ES-I3 (cell line): Measurements from ENCODE around the gene MBD3L5.
"Not testable (repeated sequence)": the region's sequence is repeated elsewhere in the genome, so short reads cannot be mapped to it uniquely, and the experiment has no call there.

Experiments
- H3K36me3 ChIP-seq: 2 replicates; pipeline ENCODE4 v1.6.1; 2013; ENCODE audit warnings: mild to moderate bottlenecking, low read length, control low read depth, moderate library complexity; ENCODE audit not compliant: insufficient read depth
- H3K4me1 ChIP-seq: 2 replicates; pipeline ENCODE4 v1.6.1; 2013; ENCODE audit warnings: mild to moderate bottlenecking, control low read depth, low read length; ENCODE audit not compliant: insufficient read depth
- H3K9ac ChIP-seq: 2 replicates; pipeline ENCODE4 v1.6.1; 2013; ENCODE audit warnings: low read depth, mild to moderate bottlenecking, low read length, moderate library complexity
- H3K9me3 ChIP-seq: 2 replicates; pipeline ENCODE4 v1.6.1; 2013; ENCODE audit warnings: mild to moderate bottlenecking, low read length, moderate library complexity; ENCODE audit not compliant: control insufficient read depth, insufficient read depth

The MBD3L5 gene

GRCh38 chr19:7030278-7030677, at the start of gene MBD3L5:
Gene MBD3L5, plus strand, starts transcription at chr19:7030578. Its CDS starts 34 bp downstream, at chr19:7030612.
- H3K9me3 ChIP-seq, H3K4me1 ChIP-seq, H3K36me3 ChIP-seq, H3K9ac ChIP-seq: not testable (repeated sequence)

GRCh38 chr19:6983448-6983847, 46.9 kb upstream of the MBD3L5 start:
- Histone ChIP-seq H3K36me3 (no peaks in the 10 kb centered on the region), H3K9ac (no peak overlapping the region), H3K4me1 (no peaks in the 10 kb centered on the region), H3K9me3 (0 out of 2 replicates have a peak, but pooled peaks cover 2% of the 10 kb centered on the region)

GRCh38 chr19:6987850-6988249, 42.5 kb upstream of the MBD3L5 start:
- Histone ChIP-seq H3K36me3 (no peaks in the 10 kb centered on the region), H3K4me1 (no peaks in the 10 kb centered on the region), H3K9ac (no peak overlapping the region), H3K9me3 (0 out of 2 replicates have a peak, but pooled peaks cover 2% of the 10 kb centered on the region)

DNA sequence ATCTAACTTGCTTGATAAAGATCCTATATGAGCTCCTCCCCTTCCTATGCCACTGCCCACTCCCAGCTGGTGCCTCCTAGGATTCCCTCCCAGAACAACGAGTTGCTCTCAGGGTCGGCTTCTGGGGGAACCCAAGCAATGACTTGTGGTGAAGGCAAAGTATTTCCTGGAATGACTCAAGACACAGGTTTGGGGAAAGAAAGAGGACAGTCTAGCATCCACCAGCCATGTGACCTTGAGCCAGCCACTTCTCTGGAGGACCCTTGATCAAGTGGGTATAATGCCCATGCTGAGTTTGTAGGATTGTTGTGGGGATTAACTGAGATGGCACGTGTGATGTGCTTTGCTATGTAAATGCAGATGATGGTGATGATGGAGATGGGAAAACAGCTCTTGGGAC, 42.1 kb upstream of the MBD3L5 start:
- H3K9ac ChIP-seq = no peak overlapping the region
- 0 out of 2 replicates have a peak, but pooled peaks cover 2% of the 10 kb centered on the region for H3K9me3 ChIP-seq
- no peaks in the 10 kb centered on the region for H3K36me3 ChIP-seq
- no peaks in the 10 kb centered on the region for H3K4me1 ChIP-seq

GRCh38 chr19:6995054-6995453, 35.3 kb upstream of the MBD3L5 start:
- Histone ChIP-seq H3K4me1 (no peaks in the 10 kb centered on the region), H3K9me3 (no peaks in the 10 kb centered on the region), H3K36me3 (no peaks in the 10 kb centered on the region), H3K9ac (no peak overlapping the region)

DNA sequence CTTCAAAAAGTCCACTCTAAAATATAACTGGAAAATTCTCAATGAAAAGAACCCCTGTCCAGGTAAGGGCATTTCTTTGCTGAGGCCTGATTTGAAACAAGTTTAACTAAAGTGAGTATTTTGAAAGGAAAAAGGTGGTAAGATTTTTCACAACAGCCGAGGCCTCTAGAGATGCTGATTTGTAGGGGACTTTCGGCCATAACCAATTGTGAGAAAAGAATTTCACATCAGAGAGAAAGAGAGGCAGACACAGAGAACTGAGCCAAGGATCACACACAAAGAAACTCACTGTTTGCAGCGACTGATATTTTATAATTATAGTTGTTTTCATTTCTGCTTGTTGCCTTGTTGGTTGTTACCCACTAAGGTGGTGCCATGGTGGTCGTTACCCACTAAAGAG, 33.6 kb upstream of the MBD3L5 start:
- H3K36me3 ChIP-seq = no peaks in the 10 kb centered on the region
- no peak overlapping the region for H3K9ac ChIP-seq
- H3K9me3 ChIP-seq = no peaks in the 10 kb centered on the region
- no peaks in the 10 kb centered on the region for H3K4me1 ChIP-seq

- Histone ChIP-seq H3K9me3 (no peaks in the 10 kb centered on the region), H3K4me1 (no peaks in the 10 kb centered on the region), H3K9ac (no peak overlapping the region)
These were observed 32.5 kb upstream of the MBD3L5 start for GRCh38 chr19:6997679-6998445.

DNA sequence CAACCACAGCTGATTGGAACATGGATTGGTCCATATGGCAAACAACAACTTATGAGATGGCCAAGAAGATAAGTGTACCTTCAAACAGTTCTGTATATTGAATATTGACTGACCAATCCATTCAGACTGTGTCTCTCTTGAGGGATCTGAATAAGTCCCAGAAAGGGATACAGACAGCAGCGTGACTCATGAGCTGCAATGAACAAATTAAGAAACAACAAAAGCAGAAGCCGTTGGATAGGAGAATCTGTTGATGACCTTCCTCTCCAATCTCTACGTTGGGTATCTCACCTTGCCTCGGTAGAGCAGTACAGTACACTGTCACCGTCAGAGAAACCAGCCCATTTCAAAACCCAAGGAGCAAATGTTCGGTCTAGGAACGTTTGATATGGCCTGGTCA, 30.4 kb upstream of the MBD3L5 start:
- no peaks in the 10 kb centered on the region for H3K4me1 ChIP-seq
- H3K36me3 ChIP-seq = no peaks in the 10 kb centered on the region

More at GRCh38 chr19:6997679-6998445, 32.5 kb upstream of the MBD3L5 start:
- no peaks in the 10 kb centered on the region for H3K36me3 ChIP-seq

DNA sequence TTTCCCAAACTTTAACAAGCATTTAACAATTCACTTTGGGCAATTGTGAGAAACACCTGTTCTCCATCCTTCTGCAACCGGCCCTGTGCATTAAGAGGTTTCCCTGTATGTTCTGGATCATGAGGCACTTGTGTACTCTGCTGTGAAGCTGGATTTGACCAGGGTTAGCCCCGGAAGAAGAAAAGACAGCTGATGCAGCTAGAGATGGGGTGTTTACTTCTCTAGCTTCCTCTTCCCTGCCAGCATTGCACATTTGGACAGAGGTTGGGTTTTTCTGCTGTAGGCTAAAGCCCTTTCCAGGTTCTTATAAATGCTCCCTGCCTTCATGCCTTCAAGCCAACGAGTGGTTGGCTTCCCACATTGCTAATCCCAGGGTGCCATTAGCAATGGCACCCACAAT, 30.0 kb upstream of the MBD3L5 start:
- Histone ChIP-seq H3K36me3 (no peaks in the 10 kb centered on the region), H3K9me3 (no peaks in the 10 kb centered on the region), H3K9ac (no peak overlapping the region), H3K4me1 (no peaks in the 10 kb centered on the region)

More for the DNA sequence above, 30.4 kb upstream of the MBD3L5 start:
- H3K9me3 ChIP-seq = no peaks in the 10 kb centered on the region
- H3K9ac ChIP-seq = no peak overlapping the region

GRCh38 chr19:7000816-7001215, 29.6 kb upstream of the MBD3L5 start:
- Histone ChIP-seq H3K9me3 (no peaks in the 10 kb centered on the region), H3K36me3 (no peaks in the 10 kb centered on the region), H3K9ac (no peak overlapping the region), H3K4me1 (no peaks in the 10 kb centered on the region)

- H3K9me3 ChIP-seq = no peaks in the 10 kb centered on the region
- no peak overlapping the region for H3K9ac ChIP-seq
These were observed 26.0 kb upstream of the MBD3L5 start for GRCh38 chr19:7004313-7004931.

GRCh38 chr19:7006135-7006704, 24.2 kb upstream of the MBD3L5 start:
- no peaks in the 10 kb centered on the region for H3K4me1 ChIP-seq
- no peak overlapping the region for H3K9ac ChIP-seq
- no peaks in the 10 kb centered on the region for H3K9me3 ChIP-seq
- no peaks in the 10 kb centered on the region for H3K36me3 ChIP-seq

More at GRCh38 chr19:7004313-7004931, 26.0 kb upstream of the MBD3L5 start:
- Histone ChIP-seq H3K4me1 (no peaks in the 10 kb centered on the region), H3K36me3 (no peaks in the 10 kb centered on the region)

GRCh38 chr19:7007859-7008258, 22.5 kb upstream of the MBD3L5 start:
- H3K4me1 ChIP-seq = no peaks in the 10 kb centered on the region
- H3K9me3 ChIP-seq = no peaks in the 10 kb centered on the region
- no peaks in the 10 kb centered on the region for H3K36me3 ChIP-seq
- no peak overlapping the region for H3K9ac ChIP-seq

GRCh38 chr19:7010722-7011593, 19.4 kb upstream of the MBD3L5 start:
- Histone ChIP-seq H3K36me3 (no peaks in the 10 kb centered on the region), H3K9me3 (no peaks in the 10 kb centered on the region), H3K9ac (no peak overlapping the region), H3K4me1 (no peaks in the 10 kb centered on the region)
